OCI-LY1 (cell line): Measurements from ENCODE around the gene PYY.

Source experiments
- EZH2 ChIP-seq: fragments of 200-600 bp; sonication (generic), shearing (Covaris generic); IDR thresholded peaks from 2 replicates; pipeline ENCODE4 v1.8.0; 2017; ENCODE audit warnings: borderline replicate concordance, mixed run types, mild to moderate bottlenecking, antibody characterized with exemption, low read length, moderate library complexity, mixed read lengths
- TF ChIP-seq, protein P1 (sequence below): fragments of 200-600 bp; sonication (generic), shearing (Covaris generic); IDR thresholded peaks from 2 replicates; pipeline ENCODE4 v1.5.1; 2017; ENCODE audit warnings: mild to moderate bottlenecking, antibody characterized with exemption, low read length, moderate library complexity, mixed read lengths

- TF ChIP-seq, protein P1, sequence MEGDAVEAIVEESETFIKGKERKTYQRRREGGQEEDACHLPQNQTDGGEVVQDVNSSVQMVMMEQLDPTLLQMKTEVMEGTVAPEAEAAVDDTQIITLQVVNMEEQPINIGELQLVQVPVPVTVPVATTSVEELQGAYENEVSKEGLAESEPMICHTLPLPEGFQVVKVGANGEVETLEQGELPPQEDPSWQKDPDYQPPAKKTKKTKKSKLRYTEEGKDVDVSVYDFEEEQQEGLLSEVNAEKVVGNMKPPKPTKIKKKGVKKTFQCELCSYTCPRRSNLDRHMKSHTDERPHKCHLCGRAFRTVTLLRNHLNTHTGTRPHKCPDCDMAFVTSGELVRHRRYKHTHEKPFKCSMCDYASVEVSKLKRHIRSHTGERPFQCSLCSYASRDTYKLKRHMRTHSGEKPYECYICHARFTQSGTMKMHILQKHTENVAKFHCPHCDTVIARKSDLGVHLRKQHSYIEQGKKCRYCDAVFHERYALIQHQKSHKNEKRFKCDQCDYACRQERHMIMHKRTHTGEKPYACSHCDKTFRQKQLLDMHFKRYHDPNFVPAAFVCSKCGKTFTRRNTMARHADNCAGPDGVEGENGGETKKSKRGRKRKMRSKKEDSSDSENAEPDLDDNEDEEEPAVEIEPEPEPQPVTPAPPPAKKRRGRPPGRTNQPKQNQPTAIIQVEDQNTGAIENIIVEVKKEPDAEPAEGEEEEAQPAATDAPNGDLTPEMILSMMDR, result no peak
- TF ChIP-seq EZH2, result no peak
Measured at GRCh38 chr17:43949781-43950180, 4.0 kb downstream of the PYY start.
